NB4 (cell line): ENCODE measurements around the gene ZBTB20.

Experiments
- POLR2A ChIP-seq: IDR thresholded peaks from 2 replicates; pipeline ENCODE4 v1.6.1; 2011; ENCODE audit warnings: mild to moderate bottlenecking; ENCODE audit not compliant: insufficient read length; ENCODE audit errors: extremely low read depth
- TF ChIP-seq, protein P1 (sequence below): IDR thresholded peaks from 2 replicates; pipeline ENCODE4 v1.6.1; 2011; ENCODE audit warnings: low read depth, low read length
- TF ChIP-seq, protein P2 (sequence below): IDR thresholded peaks from one replicate; pipeline ENCODE4 v1.5.1; 2012; ENCODE audit warnings: low read depth, low read length

DNA sequence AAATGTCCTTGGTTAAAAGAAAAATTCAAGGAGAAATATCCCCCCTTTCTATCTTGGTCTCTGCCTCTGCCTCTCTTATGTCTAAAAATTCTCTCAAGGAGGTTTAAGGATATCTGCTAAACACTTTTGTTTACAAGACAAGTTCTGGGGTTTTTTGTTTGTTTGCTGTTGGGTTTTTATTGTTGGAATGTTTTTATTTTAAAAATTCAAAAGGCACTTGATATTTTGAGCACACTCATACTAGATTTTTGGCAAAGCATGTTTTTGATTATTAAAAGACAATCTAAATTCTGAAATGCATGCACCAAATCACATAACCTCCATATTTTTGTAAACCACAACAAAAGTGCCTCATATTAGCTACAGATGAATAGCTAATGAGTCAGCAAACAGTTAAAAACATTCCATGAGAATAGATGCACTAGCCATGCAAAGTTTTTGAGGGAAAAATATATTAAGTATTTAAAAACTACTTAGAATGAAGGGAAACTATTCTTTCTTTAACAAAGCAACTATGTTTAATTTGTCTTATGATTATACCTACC lies 84.6 kb downstream of the ZBTB20 start:
- no peak for TF ChIP-seq POLR2A
- TF ChIP-seq, protein P1, sequence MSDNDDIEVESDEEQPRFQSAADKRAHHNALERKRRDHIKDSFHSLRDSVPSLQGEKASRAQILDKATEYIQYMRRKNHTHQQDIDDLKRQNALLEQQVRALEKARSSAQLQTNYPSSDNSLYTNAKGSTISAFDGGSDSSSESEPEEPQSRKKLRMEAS, result no peak
- TF ChIP-seq, protein P2, sequence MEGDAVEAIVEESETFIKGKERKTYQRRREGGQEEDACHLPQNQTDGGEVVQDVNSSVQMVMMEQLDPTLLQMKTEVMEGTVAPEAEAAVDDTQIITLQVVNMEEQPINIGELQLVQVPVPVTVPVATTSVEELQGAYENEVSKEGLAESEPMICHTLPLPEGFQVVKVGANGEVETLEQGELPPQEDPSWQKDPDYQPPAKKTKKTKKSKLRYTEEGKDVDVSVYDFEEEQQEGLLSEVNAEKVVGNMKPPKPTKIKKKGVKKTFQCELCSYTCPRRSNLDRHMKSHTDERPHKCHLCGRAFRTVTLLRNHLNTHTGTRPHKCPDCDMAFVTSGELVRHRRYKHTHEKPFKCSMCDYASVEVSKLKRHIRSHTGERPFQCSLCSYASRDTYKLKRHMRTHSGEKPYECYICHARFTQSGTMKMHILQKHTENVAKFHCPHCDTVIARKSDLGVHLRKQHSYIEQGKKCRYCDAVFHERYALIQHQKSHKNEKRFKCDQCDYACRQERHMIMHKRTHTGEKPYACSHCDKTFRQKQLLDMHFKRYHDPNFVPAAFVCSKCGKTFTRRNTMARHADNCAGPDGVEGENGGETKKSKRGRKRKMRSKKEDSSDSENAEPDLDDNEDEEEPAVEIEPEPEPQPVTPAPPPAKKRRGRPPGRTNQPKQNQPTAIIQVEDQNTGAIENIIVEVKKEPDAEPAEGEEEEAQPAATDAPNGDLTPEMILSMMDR, result no peak
